DMS153 treated with DMSO at 0.1 percent for 48 hours (cell line): ENCODE data around the gene IGF2.

Experiments
- DNase-seq: peaks from one replicate; lab custom pipeline; 2025; ENCODE audit not compliant: unreplicated experiment; lab: John Stamatoyannopoulos, UW

Gene IGF2

DNA sequence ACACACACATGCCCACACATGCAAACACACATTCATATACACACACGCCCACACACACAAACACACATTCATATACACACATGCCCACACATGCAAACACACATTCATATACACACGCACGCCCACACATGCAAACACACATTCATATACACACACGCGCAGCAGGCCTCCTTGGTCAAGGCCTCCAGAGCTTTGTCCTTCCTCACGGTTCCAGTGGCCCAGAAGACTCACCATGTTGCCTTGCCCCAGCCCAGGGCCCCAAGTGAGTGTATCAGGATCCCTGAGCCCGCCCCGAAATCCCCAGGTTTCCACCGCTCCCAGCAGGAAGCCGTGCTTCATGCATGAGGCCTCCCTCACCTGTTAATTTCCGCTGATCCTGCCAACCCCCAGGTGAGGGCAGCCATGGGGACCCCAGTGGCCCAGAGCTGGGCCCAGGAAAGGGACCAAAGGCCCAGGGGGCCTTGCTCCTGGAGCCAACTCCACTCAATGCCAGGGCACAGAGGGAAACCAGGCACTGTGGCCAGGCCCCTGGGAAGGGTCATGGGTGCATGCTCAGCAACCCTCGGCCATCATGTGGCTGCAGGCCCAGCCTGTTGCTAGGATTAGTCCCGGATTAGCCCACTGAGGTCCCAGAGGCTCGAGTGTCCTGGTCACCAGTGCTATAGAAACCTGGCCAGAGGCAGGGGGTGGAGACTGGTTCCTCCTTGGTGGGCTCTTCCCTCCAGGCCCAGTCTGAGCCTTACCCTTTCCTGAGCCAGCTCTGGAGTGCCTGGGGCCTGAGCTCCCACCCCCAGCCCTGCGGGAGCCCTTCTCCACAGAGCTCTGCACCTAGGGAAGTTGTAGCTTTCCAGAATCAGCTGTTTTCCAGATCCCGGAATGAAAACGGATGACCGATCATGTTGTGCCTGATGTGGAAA lies 34.4 kb downstream of the IGF2 start:
- no peak for DNase-seq

DNA sequence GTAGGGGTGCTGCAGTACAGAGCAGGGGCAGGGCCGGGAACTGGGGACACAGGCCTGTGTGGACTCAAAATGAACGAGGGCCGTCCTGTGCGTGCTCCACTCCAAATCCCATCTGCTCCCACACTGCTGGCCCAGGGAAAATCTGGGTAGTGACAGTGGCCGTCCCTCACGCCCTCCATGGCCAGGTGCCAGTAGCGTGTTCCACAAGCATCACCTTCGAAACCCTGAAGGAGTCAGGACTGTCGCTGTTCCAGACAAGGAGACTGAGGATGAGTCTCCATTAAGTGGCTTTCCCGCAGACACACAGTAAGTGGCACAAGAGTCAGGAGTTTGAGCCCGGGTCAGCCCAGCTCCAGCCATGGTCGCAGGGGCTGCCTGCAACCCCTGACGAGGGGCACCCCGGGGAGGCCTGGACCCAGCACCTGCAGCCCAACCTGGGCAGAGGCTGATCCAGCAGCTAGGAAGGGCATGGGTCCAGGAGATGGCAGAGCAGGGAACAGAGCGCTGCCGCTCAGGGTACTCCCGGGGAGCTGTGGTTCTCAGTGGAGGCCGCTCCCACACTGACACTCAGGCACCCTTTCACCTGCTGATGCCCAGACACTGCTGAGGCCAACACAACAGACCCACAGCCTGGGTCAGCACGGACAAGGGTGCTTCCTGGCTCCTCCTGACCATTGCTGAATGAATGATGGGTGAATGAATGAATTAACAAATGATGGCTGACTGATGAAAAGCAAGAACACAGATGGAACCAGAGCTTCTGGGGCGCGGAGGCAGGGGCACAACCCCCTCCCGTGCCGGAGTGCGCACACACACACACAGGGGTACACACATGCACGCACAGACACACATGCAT lies 35.3 kb downstream of the IGF2 start:
- DNase-seq: no peak

DNA sequence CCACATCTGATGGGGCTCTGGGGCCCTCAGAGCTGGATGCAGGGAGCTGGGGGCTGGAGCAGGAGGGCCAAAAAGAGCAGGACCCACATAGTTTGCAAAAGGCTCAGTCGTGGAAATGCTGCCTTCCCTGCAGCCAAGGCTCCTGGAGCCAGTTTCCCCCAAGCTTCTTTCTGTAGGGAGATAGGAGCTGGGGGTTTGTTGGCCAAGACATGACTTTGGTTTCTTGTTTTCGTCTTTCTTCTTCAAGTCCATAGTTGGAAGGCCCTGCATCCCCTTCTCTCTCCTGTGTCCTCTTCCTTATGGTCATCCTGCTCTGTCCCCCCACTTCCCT lies 36.3 kb downstream of the IGF2 start:
- DNase-seq: no peak

DNA sequence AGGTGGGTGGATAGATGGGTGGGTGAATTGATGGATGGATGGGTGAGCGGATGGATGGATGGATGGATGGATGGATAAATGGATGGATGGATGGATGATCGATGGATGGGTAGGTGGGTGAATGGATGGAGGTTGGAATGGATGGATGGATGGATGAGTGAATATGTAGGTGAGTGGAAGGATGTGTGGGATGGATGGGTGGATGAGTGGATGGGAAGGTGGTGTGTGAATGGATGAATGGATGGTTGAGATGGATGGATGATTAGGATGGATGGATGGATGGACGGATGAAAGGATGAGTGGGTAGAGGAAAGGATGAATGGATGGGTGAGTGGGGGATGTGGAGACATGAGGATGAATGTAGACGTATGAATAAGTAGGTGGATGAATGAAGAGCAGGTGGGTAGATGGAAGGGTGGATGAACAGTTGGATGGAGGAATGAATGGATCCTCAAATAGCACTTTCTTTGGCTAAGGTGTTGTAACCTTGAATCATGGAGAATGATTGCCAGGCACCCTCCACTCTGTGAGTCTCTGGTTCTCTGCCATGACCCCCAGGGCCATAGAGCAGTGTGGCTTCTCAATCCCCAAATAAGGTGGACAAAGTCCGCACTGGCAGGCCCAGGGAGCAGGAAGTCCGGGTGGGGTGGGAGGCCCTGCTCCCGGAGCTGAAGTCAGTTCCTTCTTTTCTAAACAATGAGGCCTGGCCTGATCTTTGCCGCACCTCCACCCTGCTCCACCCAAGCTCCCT lies 36.9 kb downstream of the IGF2 start:
- DNase-seq: no peak

DNA sequence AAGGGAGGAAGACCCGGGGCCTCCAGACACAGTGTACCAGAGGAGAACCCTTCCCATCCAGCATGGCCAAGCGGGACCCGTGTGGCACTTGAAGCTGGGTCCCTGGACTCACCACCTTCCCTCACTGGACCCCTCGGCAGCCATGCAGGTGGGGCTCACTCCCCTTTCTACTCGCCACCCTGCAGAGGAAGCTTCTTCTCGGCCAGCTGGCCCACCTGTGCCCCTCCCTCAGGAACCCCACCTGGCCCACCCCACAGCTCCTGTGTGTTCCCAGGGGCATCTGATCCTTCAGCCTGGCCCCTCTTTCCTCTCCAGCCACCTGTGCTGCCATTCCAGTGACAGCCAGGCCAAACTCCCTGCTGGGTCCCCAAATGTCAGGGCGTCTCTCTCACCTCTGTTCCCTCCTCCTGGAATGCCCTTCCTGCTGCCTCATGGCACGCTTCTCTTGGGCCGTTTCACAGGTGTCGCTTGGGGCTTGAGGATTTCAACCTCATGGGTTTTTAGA lies 38.0 kb downstream of the IGF2 start:
- no peak for DNase-seq

DNA sequence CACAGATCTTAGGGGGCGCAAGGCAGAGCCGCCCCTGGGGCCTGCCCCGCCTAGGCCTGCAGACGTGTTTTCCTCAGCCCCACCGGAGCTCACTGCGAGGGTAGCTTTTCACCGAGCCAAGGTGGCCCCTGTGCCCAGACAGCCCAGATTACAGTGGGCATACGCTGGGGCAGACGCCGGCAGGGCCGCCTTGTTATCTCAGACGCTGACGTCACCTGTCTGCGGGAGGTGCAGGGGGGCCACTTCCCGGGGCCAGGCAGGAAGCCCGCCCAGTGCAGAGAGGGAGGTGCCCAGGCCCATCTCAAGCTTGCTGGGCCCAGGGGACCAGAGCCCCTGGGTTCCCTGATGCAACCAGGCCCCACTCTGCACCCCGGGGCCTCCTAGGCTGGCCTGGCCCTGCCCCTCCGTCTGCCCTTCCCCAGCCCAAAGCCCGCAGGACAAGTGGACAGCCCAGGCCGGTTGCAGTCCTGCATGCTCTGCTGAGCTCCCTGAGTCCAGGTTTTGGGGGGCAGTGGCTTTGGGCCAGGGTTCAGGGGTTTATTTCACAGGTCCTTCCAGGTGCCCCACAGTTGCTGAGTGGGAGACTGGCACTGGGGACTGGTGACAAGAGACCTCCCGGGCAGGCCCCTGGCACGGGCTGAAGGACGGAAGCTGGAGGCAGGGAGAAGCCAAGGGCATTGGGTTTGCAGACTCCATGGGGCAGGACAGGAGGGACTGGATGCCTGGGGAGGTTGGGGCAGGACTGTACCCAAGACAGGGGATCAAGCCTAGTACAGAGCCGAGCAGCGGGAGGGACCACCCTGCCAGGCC lies 38.6 kb downstream of the IGF2 start:
- no peak for DNase-seq

DNA sequence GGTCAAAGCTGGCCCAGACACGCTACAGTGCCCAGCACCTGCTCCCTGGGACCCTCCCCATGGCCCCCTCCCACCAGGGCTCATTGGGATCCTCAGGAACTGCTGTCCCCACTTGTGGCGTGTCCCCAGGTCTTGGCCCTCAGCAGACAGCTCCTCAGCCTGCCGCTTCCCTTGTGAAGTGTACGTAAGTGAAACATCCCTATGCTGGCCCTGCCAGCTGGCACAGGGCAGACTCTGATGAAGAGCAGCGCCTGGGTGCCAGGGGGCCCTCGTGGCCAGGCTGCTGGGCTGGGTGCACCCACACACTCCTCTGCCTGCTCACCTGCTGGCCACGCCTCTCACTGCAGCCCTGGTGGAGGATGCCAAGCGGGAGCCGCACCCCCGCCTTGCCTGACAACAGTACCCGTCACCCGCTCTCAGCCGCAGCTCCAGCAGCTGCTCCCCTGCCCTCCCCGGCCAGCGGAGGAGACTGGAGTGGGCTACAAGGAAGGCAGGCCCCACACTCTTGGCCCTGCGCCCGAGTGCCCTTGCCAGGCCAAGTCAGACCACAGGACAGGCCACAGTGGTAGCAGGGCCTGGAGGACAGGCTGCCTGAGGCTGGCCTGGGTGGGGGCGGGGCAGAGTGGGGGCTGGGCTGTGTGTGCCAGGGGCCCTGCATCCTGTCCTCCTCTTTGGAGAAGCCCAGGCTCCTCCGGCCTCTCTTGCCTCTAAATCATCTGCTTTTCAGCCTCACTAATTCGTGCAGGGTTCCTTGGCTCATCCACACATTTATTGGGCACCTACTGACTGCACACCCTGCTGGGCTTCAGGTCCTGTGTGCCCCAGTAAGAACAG lies 39.5 kb downstream of the IGF2 start:
- peak; percentile 27 for DNase-seq

DNA sequence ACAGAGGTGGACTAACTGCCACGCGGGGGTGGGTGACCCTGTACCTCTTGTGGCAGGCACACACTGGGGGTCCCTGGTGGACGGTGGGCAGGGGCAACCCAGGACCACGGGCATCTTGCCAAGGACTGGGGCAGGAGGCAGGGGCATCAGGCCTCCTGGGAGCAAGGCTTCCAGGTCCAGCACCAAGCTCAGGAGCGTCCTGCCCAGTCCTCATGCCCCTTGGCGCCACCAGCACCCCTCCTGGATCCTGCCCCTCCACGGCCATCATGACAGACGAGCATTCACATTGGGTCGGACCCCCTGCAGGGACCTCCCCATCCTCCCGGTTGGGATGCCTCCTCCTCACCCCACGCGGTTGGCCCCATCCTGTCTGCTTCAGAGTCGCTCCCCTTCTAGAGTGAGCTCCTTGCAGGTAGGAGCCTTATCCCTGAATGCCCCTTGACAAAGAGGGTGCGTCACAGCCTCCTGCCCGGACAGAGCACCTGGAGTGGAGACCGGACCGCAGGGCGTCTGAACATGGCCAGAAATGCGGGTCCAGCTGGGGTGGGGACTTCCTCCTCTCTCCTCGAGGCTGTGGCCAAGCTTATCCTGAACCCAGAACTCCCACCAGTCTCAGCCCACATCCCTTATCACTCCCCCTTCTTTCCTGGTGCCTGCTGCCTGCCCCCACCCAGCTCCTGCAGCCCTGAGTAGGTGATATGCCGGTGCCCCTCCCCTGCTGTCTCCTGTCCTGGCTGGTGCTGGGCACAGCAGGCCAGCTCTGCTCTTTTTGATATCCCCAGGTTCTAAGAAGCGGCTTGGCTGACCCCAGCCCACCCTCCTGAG lies 40.3 kb downstream of the IGF2 start:
- DNase-seq: no peak

DNA sequence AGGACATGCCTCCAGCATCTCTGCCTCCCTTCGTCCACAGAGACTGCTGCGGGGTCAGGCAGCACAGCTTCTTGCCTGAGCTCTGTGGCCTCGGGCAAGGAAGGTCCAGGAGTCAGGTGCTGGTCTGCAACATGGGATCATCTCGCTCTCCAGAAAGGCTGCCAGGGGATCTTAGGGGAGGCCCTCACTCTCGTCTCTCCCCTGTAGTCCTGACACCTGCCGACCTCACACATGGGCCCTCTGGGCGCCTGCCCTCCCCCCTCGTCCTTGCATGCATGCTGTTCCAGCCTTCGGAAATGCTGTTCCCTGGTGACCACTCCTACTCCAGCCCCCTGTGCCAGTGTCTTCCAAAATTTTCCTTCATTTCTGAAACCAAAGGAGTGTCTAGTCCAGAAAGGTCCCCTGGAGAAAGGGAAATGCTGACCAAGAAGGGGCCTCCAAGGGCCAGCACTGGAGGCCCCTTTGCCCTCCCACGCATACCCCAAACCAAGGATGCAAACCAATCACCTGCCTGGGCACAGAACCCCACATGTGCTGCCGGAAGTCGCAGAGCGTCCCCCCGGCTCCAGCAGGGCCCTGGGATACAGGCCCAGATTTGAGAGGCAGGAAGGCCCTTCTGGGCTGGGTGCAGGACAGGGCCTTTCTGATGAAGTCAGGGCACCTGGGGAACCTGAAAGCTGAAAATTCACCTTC lies 41.0 kb downstream of the IGF2 start:
- DNase-seq: no peak

DNA sequence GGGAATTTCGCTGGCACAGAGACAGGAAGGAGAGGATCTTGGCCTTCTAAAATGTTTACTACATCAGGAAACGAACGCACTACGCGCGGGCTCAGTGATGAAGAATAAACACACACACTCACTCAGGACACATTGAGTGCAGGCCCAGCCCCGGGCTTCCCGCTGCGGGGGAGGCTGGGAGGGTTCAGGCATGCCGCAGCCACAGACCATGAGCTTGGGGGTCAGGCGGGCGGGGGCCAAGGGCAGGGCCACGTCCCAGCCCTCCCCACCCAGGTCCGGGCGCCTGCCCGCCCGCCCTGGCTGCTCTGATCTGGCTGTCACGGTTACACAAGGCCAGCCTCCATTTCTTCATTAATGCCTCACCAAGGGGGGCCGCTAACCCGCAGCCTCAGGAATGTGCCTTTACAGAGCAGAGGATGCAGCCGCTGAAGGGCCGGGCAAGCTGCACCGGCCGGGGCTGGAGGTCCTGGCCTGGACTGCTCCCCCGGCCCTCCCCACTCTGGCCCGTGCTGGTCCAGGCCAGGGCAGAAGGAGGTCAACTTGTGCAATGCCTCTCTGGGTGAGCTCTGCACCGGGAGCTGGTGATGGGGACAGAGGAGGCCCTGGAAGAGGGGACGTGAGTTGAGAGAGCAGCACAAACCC lies 41.7 kb downstream of the IGF2 start:
- DNase-seq: no peak

DNA sequence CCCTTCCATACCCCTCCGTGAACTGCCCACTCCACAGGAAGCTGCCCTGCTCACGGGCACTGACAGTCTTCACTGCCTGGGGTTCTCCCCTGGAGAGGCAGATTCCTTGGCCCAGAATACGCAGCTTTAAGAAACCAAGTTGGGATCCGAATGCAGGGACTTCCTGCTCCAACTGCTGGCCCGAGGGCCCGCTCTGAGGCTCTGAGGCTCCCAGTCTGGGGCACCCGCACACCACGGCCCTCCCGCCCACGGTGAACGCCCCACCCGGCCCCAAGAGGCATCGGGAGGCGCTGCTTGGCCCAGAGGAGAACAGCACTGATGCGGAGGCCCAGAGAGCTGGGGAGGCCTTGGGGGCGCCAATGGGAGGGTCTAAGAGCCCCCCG lies 42.3 kb downstream of the IGF2 start:
- no peak for DNase-seq

DNA sequence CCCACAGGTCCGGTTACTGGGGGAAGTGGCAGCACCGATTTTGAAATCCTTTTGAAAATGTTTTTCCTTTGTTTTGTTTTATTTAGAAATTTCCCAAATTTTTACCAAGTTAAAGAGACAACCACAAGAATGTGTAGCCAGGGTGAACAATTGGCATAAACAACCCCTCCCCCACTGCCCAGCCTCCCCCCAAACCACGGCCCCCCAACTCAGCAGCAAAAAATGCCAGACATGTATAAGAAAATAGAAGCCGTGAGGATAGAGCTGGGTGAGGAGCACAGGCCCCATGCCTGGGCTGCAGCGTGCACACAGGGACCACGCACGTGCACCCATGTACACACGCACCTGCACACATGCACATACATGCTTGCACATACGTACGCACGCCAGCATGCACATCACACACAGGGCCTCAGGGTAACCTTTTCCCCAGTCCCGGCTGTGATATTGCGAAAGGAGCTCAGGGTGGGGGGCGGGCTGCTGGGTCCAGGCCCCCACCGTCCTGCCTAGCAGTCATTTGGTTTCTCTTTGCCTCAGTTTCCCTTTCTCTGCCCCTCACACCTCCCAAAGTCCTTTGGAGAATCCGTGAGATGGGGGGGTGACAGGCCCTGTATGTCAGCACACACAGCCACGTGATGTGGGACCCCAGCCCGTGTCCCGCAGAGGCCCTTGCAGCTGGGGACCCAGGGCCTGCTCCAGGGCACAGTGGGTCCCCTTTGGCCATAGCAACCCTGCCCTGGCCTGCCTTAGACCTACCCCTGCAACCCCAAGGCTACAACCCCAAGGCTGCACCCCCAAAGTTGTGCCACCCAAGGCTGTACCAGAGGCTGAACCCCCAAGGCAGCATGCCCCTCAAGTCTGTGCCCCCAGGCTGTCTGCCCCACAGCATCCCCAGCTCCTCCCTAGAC lies 42.9 kb downstream of the IGF2 start:
- DNase-seq: no peak

DNA sequence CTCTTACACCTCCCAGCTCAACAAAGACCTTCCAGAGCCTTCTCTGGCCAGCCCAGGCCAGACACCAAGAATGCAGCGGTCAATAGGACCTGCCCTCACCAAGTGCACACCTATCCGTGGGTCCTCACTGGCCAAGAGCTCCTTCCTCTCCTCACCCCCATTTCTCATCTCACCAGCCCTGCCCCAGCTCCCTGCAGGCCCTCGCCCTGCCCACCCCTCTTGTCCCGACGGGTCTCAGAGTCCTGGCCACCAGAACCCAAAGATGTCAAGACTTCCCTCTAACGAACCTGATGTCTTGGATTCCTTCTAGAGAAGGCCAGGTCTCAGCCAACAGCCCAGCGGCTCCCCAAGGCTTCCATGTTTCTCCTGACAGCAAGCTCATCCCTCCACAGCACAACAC lies 43.6 kb downstream of the IGF2 start:
- DNase-seq: no peak

DNA sequence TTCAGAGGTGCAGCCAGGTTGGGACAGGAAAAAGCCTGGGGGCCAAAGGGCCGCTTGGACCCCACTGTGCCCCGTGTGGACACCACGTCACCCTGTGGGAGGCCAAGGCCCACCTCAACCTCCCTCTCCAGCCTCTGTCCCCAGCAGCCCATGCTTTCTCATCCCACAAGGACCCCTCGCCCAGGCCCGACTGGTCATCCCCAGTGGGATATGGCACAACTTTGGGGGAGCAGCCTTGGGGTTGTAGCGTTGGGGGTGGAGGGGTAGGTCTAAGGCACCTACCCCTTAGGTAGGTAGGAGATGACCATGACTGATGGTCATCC lies 44.0 kb downstream of the IGF2 start:
- no peak for DNase-seq

DNA sequence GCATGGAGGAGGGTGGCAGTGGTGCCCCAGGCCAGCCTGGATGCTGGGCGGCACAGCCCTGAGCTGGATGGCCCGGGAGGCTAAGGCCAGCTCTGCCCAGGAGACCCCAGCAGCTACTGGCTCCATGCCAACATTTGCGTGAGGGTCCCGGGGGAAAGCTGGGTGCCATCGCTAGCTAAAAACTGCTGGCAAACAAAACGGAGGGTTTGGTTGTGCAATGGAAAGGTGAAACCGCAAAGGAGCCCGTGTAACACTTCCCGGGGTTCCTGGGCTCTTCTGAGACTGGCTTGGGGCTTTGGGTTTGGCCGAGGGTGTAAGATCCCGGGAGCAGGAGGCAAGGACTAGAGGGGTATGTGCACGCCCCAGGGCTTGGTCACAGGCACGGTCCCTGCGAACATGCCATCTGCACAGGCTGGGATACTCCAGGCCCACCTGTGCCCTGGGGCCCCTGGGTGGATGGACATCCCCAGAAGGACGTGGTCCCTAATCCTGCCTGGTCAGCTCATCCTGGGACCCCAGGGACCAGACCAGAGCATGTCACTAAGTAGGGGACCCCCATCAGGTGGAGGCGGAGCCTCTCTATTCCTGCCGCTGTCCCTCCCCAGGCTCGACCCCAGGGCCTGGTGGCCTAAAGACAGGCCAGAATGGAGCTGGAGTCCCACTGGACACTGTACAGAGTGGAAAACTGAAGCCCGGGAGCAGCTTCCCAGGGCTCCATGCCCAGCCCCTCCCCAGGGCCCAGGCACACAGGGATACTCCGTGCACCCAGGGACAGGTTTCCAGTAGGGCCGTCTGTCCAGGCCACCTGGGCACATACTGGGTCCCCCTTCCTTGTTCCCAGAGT lies 44.6 kb downstream of the IGF2 start:
- no peak for DNase-seq
